AG09319 (cell line): ENCODE results near the gene PRPH.

Experiments used
- DNase-seq: peaks from one replicate; pipeline ENCODE4 v3.0.0-alpha.2; 2010; ENCODE audit warnings: low read depth; ENCODE audit errors: extremely low read depth
- TF ChIP-seq, protein P1 (sequence below): IDR thresholded peaks from 2 replicates; pipeline ENCODE4 v1.5.1; 2011; ENCODE audit warnings: low read depth, mild to moderate bottlenecking, inconsistent platforms, low read length, moderate library complexity

Gene PRPH

DNA sequence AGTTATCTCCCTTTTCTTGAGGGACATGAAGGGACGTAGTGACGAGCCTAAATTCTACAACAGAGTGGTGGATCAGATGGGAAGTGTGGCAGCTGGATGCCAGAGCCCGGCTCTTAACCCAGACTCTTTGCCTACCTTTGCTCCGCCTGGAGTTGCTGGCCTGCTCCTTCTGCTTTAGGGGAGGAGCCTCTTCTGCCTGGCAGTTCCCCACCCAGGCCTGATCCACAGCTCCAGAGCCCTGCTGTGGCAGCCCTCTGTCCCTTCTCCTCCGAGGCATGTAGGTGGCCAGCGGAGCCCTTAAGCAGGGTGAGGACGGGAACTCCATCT is 2.3 kb upstream of the PRPH start:
- DNase-seq = no peak
- TF ChIP-seq, protein P1, sequence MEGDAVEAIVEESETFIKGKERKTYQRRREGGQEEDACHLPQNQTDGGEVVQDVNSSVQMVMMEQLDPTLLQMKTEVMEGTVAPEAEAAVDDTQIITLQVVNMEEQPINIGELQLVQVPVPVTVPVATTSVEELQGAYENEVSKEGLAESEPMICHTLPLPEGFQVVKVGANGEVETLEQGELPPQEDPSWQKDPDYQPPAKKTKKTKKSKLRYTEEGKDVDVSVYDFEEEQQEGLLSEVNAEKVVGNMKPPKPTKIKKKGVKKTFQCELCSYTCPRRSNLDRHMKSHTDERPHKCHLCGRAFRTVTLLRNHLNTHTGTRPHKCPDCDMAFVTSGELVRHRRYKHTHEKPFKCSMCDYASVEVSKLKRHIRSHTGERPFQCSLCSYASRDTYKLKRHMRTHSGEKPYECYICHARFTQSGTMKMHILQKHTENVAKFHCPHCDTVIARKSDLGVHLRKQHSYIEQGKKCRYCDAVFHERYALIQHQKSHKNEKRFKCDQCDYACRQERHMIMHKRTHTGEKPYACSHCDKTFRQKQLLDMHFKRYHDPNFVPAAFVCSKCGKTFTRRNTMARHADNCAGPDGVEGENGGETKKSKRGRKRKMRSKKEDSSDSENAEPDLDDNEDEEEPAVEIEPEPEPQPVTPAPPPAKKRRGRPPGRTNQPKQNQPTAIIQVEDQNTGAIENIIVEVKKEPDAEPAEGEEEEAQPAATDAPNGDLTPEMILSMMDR = no peak

DNA sequence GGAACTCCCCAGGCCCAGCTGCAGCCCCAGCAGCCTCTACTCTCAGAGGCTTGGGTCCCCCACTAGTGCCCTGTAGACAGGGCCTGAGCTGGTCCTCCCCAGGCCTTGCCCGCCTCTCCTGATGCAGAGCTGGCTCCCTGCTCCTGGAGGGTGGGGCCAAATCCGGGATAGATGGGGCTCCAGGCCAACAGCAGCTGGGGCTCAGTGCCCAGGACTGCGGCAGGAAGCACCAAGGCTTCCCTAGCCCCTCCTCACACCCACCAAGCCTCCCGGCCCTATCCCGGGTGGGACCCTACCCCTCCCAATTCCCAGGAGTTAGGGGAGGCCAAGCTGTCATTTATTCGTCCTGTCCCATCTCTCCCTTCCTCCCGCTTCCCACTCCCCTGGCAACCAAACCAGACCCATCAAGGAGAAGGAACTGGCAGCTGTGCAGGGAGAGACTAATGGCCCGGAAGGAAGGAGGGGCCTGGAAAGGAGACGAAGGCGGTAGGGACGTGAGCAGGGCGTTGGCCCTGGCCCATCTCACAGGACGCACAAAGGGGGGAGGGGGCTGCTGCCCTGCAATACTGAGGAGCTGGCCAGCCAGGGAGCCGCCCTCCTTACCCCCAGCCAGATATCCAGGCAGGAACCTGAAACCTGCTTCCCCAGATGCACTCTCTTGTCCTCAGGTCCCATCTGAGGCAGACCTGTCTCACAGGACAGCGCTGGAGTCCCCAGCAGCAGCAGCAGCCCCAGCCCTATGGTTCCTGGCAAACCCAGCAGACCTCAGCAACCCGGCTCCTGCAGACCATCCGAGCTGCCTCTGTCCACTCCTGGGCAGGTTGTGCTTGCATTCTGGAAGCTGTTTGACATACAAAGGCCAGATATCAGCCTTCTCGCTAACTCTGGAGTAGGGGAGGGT is 1.6 kb upstream of the PRPH start:
- TF ChIP-seq, protein P1 = no peak
- no peak for DNase-seq

DNA sequence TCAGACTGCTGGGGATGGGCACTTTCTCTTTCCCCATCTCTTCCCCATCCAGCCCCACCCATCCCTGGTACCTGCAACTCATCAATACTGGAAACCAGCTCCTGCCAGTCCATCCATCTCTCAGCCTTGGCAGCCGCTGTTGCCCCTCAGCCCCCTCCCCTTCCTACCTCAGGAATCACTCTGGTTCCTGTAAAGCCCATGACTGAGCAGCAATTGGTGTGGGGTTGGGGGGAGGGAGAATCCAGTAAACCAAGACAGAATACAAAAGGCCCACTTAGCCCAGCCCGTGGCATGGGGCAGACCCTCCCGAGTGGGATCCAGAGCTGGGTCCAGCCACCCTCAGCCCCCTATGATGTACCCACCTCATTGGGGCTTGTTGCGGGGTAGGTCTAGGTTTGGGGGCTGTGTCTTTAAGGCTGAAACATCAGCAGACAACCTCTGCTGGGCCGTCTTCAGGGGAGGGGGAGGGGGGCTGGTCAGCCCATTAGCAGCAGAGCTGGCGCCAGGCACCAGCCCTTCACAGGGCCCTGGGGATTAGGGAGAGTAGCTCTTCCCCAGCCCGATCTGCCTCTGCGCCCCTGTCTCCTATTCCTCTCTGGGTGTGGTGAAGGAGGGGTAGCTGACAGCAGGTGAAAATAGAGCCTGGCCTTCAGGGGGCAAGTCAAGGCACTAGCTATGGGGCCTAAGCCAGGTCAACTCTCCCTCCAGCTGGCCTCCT is 702 bp upstream of the PRPH start:
- no peak for DNase-seq
- TF ChIP-seq, protein P1 = no peak

DNA sequence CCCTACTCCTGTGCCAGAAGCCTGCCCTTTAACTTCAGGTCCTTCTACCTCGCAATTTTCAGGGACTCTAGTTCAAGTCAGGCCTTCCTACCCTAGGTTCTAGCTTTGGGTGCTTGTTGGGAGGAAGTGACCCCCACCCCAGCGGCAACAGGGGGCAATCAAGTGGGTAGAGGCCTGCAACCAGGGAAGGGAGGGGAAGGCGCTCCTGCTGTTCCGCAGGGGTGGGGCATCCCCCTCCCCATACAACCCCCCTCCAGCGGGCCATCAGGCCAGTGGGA is 204 bp upstream of the PRPH start:
- no peak for DNase-seq

DNA sequence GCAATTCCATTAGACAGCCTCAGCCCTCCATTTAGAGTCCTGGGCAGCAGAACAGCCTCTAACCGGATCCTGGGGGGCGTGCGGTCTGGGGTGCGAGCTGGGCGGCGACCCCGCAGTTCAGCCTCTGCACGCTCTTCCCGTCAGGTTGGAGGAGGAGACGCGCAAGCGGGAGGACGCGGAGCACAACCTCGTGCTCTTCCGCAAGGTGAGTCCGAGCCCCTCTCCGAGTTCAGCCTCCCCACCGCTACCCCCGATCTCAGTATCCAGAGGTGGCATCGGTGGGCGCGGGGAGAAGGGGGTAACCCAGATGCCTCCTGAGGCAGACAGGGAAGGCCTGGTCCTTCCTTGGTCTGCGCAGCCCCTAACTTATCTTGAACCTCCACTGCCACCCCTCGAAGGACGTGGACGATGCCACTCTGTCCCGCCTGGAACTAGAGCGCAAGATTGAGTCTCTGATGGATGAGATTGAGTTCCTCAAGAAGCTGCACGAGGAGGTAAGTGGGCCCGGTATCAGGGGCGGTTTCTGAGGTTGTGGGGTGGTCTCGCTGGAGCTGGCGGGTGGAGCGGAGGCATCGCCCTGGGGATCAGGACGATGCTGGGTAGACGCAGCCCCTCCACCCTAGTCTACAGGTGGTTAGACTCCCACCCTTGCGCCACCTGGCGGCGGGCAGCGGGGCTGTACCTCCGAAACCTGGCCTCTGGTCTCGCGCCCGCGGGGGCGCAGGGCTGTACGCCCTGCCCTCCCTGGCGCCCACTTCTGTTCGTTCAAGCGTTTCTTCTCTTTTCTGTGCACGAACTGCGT is 1.3 kb downstream of the PRPH start:
- DNase-seq = no peak
- TF ChIP-seq, protein P1 = peak; percentile 60

More for the DNA sequence above, 204 bp upstream of the PRPH start:
- TF ChIP-seq, protein P1 = no peak

DNA sequence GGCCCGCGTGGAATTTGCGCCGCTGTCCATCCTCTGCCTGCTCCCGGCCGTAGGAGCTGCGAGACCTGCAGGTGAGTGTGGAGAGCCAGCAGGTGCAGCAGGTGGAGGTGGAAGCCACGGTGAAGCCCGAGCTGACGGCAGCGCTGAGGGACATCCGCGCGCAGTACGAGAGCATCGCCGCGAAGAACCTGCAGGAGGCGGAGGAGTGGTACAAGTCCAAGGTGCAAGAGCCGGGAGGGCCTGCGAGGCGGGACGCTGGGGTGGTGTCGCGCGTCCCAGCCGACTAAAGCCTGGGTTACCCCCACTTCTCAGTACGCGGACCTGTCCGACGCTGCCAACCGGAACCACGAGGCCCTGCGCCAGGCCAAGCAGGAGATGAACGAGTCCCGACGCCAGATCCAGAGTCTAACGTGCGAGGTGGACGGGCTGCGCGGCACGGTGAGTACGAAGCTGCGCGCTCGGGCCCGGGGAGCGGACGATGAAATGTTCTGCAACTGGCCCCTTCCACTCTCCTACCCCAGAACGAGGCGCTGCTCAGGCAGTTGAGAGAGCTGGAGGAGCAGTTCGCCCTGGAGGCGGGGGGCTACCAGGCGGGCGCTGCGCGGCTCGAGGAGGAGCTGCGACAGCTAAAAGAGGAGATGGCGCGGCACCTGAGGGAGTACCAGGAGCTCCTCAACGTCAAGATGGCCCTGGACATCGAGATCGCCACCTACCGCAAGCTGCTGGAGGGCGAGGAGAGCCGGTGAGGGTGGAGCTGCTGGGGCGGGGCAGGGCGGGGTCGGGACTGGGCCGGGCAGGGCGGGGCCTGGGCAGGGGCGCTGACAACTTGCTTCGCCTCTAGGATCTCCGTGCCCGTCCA is 2.1 kb downstream of the PRPH start:
- TF ChIP-seq, protein P1 = no peak
- DNase-seq = no peak
